GM12878 (cell line): ENCODE data around the gene COBLL1. TPM values are rescaled to one million over a fixed set of nuclear protein-coding genes. Genes with fewer than 3 reads are reported as not detected.

Source experiments
- GABPA ChIP-seq: IDR thresholded peaks from 2 replicates; pipeline ENCODE4 v1.6.1; 2014; ENCODE audit warnings: antibody characterized with exemption, low read depth, mild to moderate bottlenecking, inconsistent platforms
- KAT2A ChIP-seq: conservative IDR thresholded peaks from 2 replicates; pipeline ENCODE4 v1.6.1; 2011; ENCODE audit warnings: low read depth, low read length; ENCODE audit not compliant: control insufficient read depth
- NR2F1 ChIP-seq: fragments of 450-650 bp; conservative IDR thresholded peaks from 2 replicates; pipeline ENCODE4 v1.6.1; 2017; ENCODE audit warnings: mild to moderate bottlenecking
- POLR2AphosphoS5 ChIP-seq: IDR thresholded peaks from 2 replicates; pipeline ENCODE4 v1.6.1; 2011; ENCODE audit warnings: mild to moderate bottlenecking, low read length, inconsistent platforms
- RUNX3 ChIP-seq: IDR thresholded peaks from 2 replicates; pipeline ENCODE4 v1.6.1; 2012; ENCODE audit warnings: low read length, inconsistent platforms
- SUZ12 ChIP-seq: fragments of 200-600 bp; sonication (generic); IDR thresholded peaks from one replicate; pipeline ENCODE4 v1.6.1; 2018; ENCODE audit warnings: antibody characterized with exemption, mild to moderate bottlenecking; ENCODE audit not compliant: unreplicated experiment
- TBL1XR1 ChIP-seq: IDR thresholded peaks from 2 replicates; pipeline ENCODE4 v1.6.1; 2012; ENCODE audit warnings: low read depth, low read length, improper control_type of control experiment
- ZNF207 ChIP-seq: fragments of 450-650 bp; IDR thresholded peaks from 2 replicates; pipeline ENCODE4 v1.6.1; 2014; ENCODE audit warnings: antibody characterized with exemption, mild to moderate bottlenecking, borderline replicate concordance
- polyA plus RNA-seq, 11 experiments: library from polyadenylated mRNA; depleted of rRNA in 4 of 11; unstranded in 6 of 11; stranded (reverse) in 5 of 11; fragments of >200 nt; fragmentation: Nextera tagmentation in 4 of 11; fragmentation: Illumina TruSeq in 1 of 11; extraction: Ambion mirVana in 4 of 11; extraction: Trizol in 1 of 11; gene quantifications; 1 replicate in 1 of 11; 2 replicates in 10 of 11; pipeline versions ENCODE4 v1.2.1 to v1.2.3, GENCODE V29; 2011 to 2016; ENCODE audit warnings: inconsistent platforms in 2 of 11, missing spikeins in 2 of 11, low read depth in 1 of 11
- total RNA-seq, 4 experiments: library from RNA; depleted of rRNA in 3 of 4; stranded (reverse); fragments of >200 nt in 3 of 4; fragmentation: Illumina TruSeq in 1 of 4; extraction: Trizol in 1 of 4; gene quantifications; 2 replicates each; pipeline versions ENCODE4 v1.2.1 to v1.2.3, GENCODE V29; 2013 to 2021
- TF ChIP-seq, protein P1 (sequence below): fragments of 450-650 bp; formaldehyde crosslinking; IDR thresholded peaks from 2 replicates; pipeline ENCODE4 v1.4.0; 2020; ENCODE audit warnings: mild to moderate bottlenecking, moderate library complexity
- TF ChIP-seq, protein P2 (sequence below): fragments of 450-650 bp; IDR thresholded peaks from 2 replicates; pipeline ENCODE4 v1.6.1; 2016; ENCODE audit warnings: mild to moderate bottlenecking
- TF ChIP-seq, protein P3 (sequence below): IDR thresholded peaks from 2 replicates; pipeline ENCODE4 v1.6.1; 2012; ENCODE audit warnings: low read length, inconsistent platforms
- TF ChIP-seq, protein P4 (sequence below): IDR thresholded peaks from 2 replicates; pipeline ENCODE4 v1.6.1; 2011; ENCODE audit warnings: mild to moderate bottlenecking, low read depth, low read length, moderate library complexity; ENCODE audit not compliant: insufficient replicate concordance
- TF ChIP-seq, protein P5 (sequence below): fragments of 150-350 bp; IDR thresholded peaks from 2 replicates; pipeline ENCODE4 v1.6.1; 2016; ENCODE audit warnings: low read depth, low read length
- TF ChIP-seq, protein P6 (sequence below): IDR thresholded peaks from 2 replicates; pipeline ENCODE4 v1.6.1; 2012; ENCODE audit warnings: low read depth, low read length, improper control_type of control experiment

COBLL1 gene
- total and polyA plus RNA-seq, 10 of the 15 experiments (the other 5 are each of a cell fraction or from before 2014, with no cell fraction given) = 0.46 TPM; not detected in 9

DNA sequence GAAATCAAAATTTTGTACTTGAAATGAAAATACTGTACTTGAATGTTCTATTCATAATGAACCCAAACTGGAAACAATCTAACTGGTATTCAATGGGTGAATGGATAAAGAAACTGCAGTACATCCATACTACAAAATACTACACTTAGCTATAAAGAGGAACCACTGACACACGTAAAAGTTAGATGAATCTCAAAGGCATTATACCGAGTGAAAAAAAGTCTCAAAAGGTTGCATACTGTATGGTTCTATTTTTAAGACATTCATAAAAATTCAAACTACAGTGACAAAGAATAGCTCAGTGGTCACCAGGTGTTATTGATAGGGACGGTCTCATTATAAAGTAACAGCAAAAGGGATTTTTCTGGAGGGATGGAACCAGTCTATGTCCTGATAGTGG lies 41.1 kb downstream of the COBLL1 start (continued):
- TF ChIP-seq, protein P1, sequence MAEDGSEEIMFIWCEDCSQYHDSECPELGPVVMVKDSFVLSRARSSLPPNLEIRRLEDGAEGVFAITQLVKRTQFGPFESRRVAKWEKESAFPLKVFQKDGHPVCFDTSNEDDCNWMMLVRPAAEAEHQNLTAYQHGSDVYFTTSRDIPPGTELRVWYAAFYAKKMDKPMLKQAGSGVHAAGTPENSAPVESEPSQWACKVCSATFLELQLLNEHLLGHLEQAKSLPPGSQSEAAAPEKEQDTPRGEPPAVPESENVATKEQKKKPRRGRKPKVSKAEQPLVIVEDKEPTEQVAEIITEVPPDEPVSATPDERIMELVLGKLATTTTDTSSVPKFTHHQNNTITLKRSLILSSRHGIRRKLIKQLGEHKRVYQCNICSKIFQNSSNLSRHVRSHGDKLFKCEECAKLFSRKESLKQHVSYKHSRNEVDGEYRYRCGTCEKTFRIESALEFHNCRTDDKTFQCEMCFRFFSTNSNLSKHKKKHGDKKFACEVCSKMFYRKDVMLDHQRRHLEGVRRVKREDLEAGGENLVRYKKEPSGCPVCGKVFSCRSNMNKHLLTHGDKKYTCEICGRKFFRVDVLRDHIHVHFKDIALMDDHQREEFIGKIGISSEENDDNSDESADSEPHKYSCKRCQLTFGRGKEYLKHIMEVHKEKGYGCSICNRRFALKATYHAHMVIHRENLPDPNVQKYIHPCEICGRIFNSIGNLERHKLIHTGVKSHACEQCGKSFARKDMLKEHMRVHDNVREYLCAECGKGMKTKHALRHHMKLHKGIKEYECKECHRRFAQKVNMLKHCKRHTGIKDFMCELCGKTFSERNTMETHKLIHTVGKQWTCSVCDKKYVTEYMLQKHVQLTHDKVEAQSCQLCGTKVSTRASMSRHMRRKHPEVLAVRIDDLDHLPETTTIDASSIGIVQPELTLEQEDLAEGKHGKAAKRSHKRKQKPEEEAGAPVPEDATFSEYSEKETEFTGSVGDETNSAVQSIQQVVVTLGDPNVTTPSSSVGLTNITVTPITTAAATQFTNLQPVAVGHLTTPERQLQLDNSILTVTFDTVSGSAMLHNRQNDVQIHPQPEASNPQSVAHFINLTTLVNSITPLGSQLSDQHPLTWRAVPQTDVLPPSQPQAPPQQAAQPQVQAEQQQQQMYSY (CRISPR knock-in tag) = no peak
- TF ChIP-seq RUNX3 (no peak), POLR2AphosphoS5 (no peak), KAT2A (no peak), SUZ12 (no peak), ZNF207 (no peak), TBL1XR1 (no peak), GABPA (no peak), NR2F1 (no peak)
- TF ChIP-seq, protein P2, sequence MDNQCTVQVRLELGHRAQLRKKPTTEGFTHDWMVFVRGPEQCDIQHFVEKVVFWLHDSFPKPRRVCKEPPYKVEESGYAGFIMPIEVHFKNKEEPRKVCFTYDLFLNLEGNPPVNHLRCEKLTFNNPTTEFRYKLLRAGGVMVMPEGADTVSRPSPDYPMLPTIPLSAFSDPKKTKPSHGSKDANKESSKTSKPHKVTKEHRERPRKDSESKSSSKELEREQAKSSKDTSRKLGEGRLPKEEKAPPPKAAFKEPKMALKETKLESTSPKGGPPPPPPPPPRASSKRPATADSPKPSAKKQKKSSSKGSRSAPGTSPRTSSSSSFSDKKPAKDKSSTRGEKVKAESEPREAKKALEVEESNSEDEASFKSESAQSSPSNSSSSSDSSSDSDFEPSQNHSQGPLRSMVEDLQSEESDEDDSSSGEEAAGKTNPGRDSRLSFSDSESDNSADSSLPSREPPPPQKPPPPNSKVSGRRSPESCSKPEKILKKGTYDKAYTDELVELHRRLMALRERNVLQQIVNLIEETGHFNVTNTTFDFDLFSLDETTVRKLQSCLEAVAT = no peak
- TF ChIP-seq, protein P3, sequence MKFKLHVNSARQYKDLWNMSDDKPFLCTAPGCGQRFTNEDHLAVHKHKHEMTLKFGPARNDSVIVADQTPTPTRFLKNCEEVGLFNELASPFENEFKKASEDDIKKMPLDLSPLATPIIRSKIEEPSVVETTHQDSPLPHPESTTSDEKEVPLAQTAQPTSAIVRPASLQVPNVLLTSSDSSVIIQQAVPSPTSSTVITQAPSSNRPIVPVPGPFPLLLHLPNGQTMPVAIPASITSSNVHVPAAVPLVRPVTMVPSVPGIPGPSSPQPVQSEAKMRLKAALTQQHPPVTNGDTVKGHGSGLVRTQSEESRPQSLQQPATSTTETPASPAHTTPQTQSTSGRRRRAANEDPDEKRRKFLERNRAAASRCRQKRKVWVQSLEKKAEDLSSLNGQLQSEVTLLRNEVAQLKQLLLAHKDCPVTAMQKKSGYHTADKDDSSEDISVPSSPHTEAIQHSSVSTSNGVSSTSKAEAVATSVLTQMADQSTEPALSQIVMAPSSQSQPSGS = no peak
- TF ChIP-seq, protein P4, sequence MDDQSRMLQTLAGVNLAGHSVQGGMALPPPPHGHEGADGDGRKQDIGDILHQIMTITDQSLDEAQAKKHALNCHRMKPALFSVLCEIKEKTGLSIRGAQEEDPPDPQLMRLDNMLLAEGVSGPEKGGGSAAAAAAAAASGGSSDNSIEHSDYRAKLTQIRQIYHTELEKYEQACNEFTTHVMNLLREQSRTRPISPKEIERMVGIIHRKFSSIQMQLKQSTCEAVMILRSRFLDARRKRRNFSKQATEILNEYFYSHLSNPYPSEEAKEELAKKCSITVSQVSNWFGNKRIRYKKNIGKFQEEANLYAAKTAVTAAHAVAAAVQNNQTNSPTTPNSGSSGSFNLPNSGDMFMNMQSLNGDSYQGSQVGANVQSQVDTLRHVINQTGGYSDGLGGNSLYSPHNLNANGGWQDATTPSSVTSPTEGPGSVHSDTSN = no peak
- TF ChIP-seq, protein P5, sequence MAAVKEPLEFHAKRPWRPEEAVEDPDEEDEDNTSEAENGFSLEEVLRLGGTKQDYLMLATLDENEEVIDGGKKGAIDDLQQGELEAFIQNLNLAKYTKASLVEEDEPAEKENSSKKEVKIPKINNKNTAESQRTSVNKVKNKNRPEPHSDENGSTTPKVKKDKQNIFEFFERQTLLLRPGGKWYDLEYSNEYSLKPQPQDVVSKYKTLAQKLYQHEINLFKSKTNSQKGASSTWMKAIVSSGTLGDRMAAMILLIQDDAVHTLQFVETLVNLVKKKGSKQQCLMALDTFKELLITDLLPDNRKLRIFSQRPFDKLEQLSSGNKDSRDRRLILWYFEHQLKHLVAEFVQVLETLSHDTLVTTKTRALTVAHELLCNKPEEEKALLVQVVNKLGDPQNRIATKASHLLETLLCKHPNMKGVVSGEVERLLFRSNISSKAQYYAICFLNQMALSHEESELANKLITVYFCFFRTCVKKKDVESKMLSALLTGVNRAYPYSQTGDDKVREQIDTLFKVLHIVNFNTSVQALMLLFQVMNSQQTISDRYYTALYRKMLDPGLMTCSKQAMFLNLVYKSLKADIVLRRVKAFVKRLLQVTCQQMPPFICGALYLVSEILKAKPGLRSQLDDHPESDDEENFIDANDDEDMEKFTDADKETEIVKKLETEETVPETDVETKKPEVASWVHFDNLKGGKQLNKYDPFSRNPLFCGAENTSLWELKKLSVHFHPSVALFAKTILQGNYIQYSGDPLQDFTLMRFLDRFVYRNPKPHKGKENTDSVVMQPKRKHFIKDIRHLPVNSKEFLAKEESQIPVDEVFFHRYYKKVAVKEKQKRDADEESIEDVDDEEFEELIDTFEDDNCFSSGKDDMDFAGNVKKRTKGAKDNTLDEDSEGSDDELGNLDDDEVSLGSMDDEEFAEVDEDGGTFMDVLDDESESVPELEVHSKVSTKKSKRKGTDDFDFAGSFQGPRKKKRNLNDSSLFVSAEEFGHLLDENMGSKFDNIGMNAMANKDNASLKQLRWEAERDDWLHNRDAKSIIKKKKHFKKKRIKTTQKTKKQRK = no peak
- TF ChIP-seq, protein P6, sequence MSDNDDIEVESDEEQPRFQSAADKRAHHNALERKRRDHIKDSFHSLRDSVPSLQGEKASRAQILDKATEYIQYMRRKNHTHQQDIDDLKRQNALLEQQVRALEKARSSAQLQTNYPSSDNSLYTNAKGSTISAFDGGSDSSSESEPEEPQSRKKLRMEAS = no peak
